ENCODE data around the gene GGNBP2.

DNA sequence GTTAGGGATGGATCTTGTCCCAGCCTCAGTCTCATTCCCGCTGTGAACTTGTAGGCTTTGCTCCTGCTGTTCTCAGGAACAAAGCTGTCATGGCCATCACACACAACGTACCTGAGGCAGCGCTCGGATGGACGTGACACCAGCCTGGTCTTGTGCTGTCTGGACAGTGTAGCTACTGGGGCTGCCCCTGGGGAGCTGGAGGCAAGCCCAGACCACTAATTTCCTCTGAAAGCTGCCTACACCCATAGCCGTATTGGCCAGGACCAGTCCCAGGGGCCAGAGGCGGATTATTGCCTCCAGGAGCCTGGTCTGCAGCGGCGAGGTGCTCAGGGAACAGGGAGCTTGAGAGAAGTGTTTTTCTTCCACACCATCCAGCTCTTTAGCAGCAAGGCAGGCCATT, 46.6 kb upstream of the GGNBP2 start:
- TF ChIP-seq POLR2A (IDR thresholded peaks at IDR 0.05; ENCODE audit: low read length): no peak
- no peak for TF ChIP-seq GATA1 (IDR thresholded peaks at IDR 0.05; ENCODE audit: low read depth, low read length)

Data from erythroblast (primary cell).